Measurements from ENCODE around the gene LRTM2.

The LRTM2 gene

GRCh38 chr12:1830981-1831963 lies 10.9 kb downstream of the LRTM2 start:
- DNase-seq = no peak

DNA sequence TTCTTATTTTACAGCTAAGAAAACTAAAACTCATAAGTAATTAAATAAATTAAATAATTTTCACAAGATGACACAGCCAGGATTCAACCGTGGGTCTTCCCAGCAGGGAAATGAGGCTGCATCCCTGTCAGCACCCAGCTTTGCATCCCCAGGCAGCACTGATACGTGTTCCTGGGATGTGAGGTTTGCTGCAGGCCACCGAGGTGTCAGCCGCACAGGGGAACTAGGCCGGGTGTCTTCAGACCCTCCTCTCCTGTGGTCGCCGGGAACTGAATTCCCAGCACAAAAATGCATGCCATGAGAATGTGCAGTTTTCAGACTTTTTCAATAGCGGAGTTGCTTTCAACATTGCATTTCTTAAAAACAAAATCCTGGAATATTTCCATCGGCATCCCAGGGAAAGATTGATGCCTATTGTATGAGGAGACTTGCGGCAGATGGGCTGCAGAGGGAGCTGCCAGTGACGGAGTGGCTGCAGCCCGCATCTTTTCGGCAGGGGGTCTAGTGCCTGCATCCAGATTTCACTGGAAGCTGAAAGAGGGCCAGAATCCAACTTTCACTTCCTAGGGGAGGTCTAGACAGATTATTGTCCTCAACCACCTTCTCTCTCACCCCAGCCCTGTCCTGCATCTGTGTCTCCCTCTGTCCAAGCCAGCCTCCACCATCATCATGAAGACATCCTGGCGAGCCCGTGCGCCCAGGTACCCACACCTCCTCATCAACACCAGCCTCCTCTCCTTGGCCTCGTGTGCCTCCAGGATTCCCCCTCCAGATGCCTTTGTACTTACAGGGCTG lies 12.6 kb downstream of the LRTM2 start:
- no peak for DNase-seq

GRCh38 chr12:1833596-1834028 lies 13.2 kb downstream of the LRTM2 start:
- DNase-seq = no peak

- no peak for DNase-seq
Measured at GRCh38 chr12:1834186-1834925, 14.0 kb downstream of the LRTM2 start.

DNA sequence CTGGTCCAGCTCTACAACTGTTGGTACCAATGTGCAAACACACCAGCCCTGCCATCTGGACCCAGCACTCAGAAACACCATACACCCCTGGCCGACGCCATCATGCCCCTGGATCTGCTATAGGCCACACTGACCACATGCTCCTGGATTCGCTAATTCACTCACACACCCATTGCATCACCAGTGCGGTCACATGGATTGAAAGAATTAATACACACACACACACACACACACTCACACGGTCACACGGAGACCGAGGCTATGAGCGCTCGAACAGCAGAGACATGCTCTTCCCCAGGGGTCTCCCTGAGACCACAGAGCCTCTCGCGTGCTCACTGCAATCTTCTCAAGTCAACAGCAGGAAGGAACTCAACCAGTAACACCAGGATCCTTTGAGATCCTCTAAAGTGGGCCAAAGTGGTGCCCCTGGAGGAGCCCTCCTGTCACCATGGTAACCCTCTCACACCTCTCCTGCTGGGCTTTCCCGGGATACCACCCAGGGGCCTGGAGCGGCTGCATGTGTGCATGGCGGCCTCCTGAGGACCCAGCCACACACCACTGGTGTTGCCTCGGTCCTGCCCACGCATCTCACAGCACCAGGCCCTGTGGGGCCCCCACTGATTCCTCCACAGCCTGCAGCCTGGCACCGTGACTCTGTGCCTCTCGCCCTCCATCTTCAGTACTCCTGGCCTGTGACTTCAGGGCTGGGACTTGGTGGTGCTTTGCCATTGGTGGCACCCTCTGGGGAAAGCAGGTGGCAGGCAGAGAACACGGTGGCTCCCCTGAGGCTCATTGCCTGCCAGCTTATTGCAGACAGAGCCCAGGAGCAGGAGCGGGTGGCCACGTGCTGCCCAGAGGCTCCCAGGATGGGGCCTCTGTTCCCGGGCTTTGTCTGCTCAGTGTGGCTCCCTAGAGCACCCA lies 15.1 kb downstream of the LRTM2 start:
- DNase-seq = no peak

- no peak for DNase-seq
Measured at GRCh38 chr12:1836241-1836803, 16.0 kb downstream of the LRTM2 start.

DNA sequence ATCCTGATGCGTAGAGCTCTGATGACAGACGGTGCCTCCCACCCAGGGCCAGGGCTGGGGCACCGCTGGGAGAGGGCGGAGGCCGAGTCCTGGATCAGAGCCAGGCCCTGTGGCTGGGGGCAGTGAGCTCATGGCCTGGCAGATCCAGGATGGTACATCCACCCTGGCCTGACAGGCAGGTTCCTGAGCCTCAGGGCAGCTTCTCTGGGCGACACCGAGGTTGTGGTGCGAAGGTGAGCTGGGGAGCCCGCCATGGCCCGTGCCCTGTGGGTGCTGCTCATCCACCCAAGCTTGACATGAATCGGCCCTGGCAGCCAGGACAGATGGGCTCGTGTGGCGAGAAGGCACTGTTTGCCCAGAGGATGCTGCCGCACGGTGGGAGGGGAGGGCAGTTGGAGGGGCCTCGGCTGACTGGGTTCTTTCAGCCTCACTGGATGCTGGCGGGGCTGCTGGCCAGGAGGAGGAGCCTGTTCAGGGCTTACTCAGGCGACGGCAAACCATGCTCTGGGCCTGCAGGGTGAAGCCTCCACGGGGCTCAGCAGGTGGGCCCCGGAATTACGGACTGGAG lies 16.6 kb downstream of the LRTM2 start:
- no peak for DNase-seq

DNA sequence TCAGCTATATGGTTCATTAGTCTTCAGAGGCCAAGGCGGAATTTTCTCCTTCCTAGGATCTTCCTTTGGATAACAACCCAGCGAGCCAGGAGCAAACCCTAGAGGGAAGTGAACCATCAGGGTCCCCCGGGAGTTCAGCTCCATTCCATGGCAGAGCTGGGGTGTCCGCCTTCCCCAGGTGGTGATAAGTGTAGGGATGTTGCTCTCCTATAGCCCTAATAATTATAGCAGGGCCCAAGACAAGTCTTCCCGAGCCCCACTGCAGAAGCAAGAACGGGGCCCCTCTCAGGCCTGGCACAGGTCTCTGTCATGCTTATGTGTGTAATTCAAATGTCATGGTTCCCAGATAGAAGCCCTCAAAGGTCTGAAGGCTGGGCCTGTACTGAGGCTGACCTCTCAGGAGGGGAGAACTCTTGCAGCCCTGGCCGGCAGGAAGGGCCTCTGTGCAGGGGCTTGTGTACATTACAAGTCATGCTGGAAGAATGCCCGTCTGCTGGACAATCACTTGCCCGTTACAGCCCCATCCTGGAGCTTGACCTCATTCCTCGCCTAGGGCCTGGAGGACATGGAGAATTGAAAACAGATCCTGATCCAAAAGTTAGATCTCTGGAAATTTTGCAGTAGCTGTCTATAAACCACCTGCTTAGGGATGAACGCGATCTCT lies 17.3 kb downstream of the LRTM2 start:
- no peak for DNase-seq

DNA sequence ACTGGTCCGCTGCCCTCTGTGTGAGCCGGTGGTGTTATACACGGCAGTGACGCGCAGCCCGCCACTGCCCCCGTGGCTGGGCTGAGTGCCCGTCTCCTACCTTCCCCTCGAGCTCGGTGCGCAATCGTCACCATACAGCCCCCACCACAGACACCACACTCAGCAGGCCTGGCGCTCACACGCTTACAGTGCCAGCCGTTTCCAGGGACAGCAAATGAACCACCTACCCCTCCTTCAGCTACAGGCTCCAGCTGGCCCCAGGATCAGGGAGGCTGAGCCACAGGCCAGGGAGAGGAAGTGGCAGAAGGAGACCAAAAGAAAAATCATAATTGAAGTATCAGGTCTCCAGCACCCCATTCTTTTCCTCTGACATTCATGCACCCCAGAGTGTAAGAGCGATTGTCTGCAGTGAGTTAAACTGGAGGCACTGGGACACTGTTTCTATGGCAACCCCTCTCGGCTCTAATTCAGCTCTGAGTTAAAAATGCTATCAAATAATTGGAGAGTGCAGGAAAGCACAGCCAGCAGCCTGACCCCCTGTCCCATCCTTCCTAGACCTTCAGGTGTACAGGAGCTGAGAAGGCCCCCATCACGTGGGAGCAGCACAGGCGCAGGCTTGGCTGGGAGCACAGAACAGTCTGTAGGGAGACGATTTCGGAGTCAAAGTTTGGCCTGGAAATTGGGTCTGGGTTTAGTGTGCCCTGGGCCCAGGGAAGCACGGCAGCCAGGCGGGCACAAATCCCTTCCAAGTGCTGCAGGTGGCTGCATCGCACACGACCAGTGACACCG lies 18.0 kb downstream of the LRTM2 start:
- DNase-seq = no peak

DNA sequence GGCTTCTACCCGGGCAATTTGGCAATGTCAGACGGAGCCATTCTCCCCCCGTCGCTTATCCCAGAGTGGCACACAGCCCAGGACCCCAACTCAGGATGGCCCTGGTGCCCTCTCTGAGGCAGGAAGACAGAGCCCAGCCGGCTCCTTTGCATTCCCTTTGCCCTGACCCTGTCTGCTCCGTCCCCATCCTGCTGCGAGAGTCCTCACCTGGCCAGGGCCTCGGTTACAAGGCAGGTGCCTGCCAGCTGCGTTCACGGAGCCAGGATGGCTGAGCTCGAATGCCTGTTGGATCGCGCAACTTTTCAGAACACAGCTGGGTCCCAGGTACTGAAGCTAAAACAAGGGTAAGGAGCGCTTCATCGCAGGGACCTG lies 18.6 kb downstream of the LRTM2 start:
- DNase-seq = no peak

- no peak for DNase-seq
Measured at GRCh38 chr12:1839464-1839863, 19.1 kb downstream of the LRTM2 start.

DNA sequence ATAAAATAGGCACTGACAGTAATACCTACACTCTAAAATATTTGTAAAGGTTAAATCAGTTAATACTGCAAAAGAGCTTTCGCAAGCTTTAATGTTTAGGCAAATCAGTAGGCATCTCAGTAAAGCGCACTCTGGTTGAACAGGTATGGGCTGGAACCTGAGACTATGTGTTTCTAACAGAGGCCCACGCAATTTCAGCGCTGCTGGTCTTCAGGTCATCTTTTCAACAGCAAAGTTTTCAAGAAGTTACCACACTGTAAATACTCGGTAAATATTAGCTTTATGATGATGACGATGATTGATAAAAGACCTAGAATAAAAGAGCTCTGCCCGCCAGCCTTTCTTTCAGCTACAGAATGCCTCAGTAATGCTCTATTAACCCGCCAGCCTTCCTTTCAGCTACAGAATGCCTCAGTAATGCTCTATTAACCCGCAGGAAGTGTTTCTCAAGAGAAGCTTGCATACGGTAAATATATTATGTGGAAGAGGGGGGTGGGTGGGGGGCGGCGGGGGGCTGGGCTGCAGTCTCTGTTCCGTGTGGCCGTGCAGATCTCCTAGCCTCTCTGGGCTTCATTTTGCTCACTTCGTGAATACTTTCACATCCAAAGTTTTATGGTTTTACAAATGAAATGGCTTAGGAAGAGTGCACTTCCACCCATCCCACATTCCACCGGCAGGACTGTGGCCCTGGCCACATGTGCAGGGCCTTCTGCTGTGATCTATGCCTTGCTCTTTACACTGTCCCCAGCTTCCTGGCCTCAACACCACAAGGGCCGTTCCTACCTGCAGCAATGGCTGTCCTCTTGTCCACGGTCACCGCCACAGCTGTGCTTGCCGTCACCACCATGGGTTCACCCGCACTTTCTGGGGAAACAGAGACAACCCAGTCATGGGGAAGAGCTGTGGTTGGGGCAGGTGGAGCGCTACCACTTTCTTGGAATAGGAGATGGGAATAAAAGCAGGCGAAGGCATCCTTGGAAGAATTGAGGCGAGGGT lies 19.9 kb downstream of the LRTM2 start:
- DNase-seq = no peak

GRCh38 chr12:1840981-1841425 lies 20.6 kb downstream of the LRTM2 start:
- no peak for DNase-seq

DNA sequence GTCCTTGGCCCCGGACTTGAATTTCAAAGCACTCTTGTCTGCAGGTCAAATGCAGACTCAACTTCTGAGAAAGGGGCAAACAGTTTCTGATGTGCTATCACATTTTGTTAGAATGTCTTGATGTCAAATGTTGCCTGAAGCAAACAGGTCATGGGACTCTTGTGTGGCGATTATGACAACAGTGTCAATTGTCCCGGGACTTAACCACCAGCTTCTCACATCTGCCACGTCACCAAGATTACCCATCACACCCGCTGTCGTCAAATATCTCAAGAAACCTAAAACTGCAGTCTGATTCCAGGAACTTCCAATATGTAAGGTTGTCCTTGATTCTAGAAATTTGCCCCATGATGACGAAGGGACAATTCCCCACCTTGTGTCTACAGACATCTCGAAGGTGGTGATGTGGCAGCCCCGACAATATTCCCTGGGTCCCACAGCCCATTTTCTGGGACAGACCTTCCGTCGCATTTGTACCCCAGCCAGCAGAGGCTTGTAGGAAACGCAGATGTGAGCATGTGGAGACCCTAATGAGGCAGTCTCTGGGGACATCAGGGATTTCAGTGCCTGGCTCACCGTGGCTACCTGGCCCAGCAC lies 21.3 kb downstream of the LRTM2 start:
- no peak for DNase-seq

DNA sequence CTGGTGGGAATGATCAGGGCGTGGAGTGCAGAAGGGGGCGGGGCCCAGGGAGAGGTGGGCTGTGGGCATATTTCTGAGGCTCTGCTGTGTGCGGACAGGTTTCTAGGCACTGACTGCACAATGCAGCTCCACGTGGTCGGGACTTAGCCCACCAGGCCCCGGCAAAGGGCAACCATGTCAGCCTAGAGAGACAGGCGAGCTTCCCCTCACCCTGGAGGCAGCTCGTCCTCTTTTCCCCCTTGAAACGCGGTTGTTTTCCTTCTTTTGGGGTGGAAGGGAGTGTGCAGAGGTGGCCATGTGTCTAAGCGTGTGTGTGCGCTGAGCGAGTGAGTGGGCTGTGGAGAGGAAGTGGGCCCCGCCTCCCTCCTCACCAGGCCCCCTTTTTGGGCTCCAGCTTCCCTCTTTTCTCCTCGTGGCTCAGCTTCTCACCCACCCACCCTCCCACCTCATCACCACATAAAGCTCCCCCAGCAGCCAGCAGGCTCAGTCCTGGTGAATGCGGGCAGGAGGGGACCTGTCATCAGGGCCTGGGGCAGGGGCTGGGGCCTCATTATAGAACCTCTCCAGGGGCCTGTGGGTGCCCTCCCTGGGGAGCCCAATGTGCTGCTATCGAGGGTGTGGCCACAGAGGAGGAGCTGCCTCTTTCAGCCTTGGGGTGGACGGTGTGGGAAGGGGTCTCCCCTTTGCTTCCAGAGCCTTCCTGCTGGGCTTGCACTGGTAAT lies 22.0 kb downstream of the LRTM2 start:
- no peak for DNase-seq

GRCh38 chr12:1842905-1843640 lies 22.7 kb downstream of the LRTM2 start:
- DNase-seq = no peak

- DNase-seq = no peak
Measured at GRCh38 chr12:1843641-1844005, 23.3 kb downstream of the LRTM2 start.

All from stimulated activated CD4-positive, alpha-beta T cell treated with anti-CD3 and anti-CD28 coated beads, Interleukin-4, amount 100 ng/mL, for 24 hours (primary cell).